ENCODE results near the gene RUVBL1. TPM values are rescaled to one million over a fixed set of nuclear protein-coding genes. Genes with fewer than 3 reads are reported as not detected.

Gene RUVBL1
- total and polyA plus RNA-seq, 7 experiments from 2014 or later = 16.8 to 73.7 (median 24.2) TPM

DNA sequence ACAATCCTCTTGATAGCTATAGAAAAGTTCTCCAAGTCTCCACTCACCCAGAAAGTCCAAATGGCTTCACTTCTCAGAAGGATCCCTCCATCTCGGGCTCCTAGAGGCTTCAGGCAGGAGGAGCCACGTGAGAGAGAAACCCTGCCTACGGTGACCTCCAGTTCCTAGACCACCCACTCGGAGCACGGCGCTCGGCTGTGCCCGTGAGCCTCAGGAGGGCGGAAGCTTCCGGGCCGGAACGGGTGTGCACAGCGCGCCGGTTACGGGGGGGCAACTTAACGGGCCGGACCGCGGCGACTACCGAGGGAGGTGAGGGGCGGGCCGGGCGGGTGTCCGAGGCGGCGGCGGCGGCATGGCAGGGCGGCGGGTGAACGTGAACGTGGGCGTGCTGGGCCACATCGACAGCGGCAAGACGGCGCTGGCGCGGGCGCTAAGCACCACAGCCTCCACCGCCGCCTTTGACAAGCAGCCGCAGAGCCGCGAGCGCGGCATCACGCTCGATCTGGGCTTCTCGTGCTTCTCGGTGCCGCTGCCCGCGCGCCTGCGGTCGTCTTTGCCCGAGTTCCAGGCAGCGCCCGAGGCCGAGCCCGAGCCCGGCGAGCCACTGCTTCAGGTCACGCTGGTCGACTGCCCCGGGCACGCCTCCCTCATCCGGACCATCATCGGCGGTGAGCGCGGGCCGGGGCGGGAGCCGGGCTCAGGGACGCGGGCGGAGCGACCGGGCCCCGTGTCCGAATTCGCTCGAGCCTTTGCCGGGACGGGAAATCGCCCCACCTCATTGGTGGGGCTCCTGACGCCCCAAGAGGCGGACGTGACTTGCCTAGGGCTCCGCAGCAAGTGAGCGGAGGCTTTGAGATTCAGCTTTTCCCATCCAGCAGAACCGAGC, 29.8 kb upstream of the RUVBL1 start, which contains the start of gene EEFSEC:
Gene EEFSEC, plus strand, starts transcription at position 326 of the 886 bp plus-strand sequence. Its CDS starts 27 bp downstream, at position 353.
- peak; percentile 95 for ATAC-seq
- intact Hi-C loops (cut with micrococcal nuclease) = loop anchor here (1.0 to 10.0 kb wide), 8 partner anchors 30 to 1739 kb away; partner anchors contain the start of genes RUVBL1 (in 2 of the 2), SEC61A1 (in 2 of the 2), TMCC1 (in 2 of the 2) and ACAD9 (in 1 of the 2)
- peak within 1 kb of the TSS; percentile 85 to 98 (median 95) for H3K27ac Mint-ChIP-seq
- peak within 1 kb of the TSS; percentile 84 to 98 (median 94) for H3K4me3 Mint-ChIP-seq
- Histone ChIP-seq H3K9me3 (ENCODE audit: control insufficient read depth in 2 of 3, low read length in 3 of 3) (no peaks in the 10 kb centered on the region), H3K27me3 (ENCODE audit: control insufficient read depth in 2 of 2, insufficient read depth in 2 of 2, low read length in 2 of 2) (no peaks in the 10 kb centered on the region), H3K4me3 (ENCODE audit: low read length) (peak within 1 kb of the TSS; percentile 79), H3K27ac (ENCODE audit: low read depth, low read length) (peak within 1 kb of the TSS; percentile 77), H3K4me1 (ENCODE audit: control insufficient read depth in 2 of 2, insufficient read depth in 2 of 2, low read length in 2 of 2) (peaks cover 13% of the 10 kb centered on the region in 2 donors), H3K36me3 (ENCODE audit: control insufficient read depth in 2 of 3, insufficient read depth in 3 of 3, low read length in 3 of 3) (peaks cover 0 to 3% (median 0%) of the 10 kb centered on the region in 3 experiments)
- peak; percentile 75 to 93 (median 82) for DNase-seq
- H3K27me3 Mint-ChIP-seq = no peaks in the 10 kb centered on the region
- H3K36me3 Mint-ChIP-seq = peaks cover 11 to 24% (median 22%) of the 10 kb centered on the region in 5 donors
- H3K4me1 Mint-ChIP-seq = peaks cover 16 to 59% (median 47%) of the 10 kb centered on the region in 7 donors
- ChIA-PET POLR2A (interaction anchor here (0.6 to 2.6 kb wide), 9 partner anchors 30 to 1096 kb away, joined by 3 to 42 read pairs (median 3); partner anchors contain the start of genes COPG1 and RUVBL1), CTCF (interaction anchor here (1.2 to 1.8 kb wide), 2 partner anchors 30 to 165 kb away, joined by 3 to 7 read pairs; partner anchors contain the start of gene RUVBL1)
- peaks cover 0 to 5% (median 0%) of the 10 kb centered on the region in 11 donors for H3K9me3 Mint-ChIP-seq

DNA sequence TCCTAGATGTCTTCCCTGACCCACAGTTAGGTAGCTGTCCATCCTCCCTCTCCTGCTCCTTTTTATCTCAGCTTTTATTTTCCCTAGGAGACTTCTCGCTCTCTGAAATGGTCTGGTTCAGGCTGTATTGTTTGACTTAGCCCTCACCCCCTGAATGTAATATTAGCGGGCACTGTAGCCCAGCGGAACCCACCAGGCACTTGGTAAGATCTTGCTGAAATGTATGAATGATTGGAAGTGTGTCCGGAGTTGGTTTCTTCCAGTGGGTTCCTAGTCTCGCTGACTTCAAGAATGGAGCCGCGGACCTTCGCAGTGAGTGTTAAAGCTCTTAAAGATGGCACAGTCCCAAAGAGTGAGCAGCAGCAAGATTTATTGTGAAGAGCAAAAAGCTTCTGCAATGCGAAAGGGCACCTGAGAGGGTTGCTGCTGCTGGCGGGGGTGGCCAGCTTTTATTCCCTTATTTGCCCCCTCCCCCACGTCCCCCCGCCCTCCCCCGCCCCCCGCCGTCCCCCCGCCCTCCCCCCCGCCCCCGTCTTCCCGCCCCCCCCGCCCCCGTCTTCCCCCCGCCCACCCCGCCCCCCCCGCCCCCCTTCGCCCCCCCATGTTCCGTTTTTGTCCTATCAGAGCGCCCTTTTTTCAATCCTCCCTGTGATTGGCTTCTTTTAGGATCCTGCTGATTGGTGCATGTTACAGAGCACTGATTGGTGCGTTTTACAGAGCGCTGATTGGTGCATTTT, 29.0 kb upstream of the RUVBL1 start:
- H3K36me3 ChIP-seq (ENCODE audit: control insufficient read depth in 2 of 3, insufficient read depth in 3 of 3, low read length in 3 of 3) = peaks cover 0 to 3% (median 0%) of the 10 kb centered on the region in 3 experiments
- intact Hi-C loops (cut with micrococcal nuclease) = loop anchor here (1.0 to 10.0 kb wide), 8 partner anchors 29 to 1740 kb away; partner anchors contain the start of genes RUVBL1 (in 2 of the 2), SEC61A1 (in 2 of the 2), TMCC1 (in 2 of the 2) and ACAD9 (in 1 of the 2)
- ChIA-PET POLR2A (interaction anchor here (0.8 to 2.6 kb wide), 3 partner anchors 30 to 145 kb away, joined by 3 to 42 read pairs (median 3); partner anchors contain the start of gene RUVBL1), CTCF (interaction anchor here (1.8 kb wide), 1 partner anchor 29 kb away, joined by 7 read pairs; the partner anchor contains the start of gene RUVBL1)
- DNase-seq (peak in 2 of 9 donors; percentile 82 to 84), ATAC-seq (peak; percentile 77)
- no peaks in the 10 kb centered on the region for H3K9me3 ChIP-seq (ENCODE audit: control insufficient read depth in 2 of 3, low read length in 3 of 3)
- peaks cover 13% of the 10 kb centered on the region in 2 donors for H3K4me1 ChIP-seq (ENCODE audit: control insufficient read depth in 2 of 2, insufficient read depth in 2 of 2, low read length in 2 of 2)
- H3K27ac Mint-ChIP-seq = peak overlapping the region; percentile 83 to 98 (median 95)
- peak overlapping the region; percentile 77 for H3K27ac ChIP-seq (ENCODE audit: low read depth, low read length)
- peaks cover 16 to 53% (median 40%) of the 10 kb centered on the region in 7 donors for H3K4me1 Mint-ChIP-seq
- H3K4me3 Mint-ChIP-seq = peak overlapping the region; percentile 84 to 98 (median 94)
- H3K36me3 Mint-ChIP-seq = peaks cover 6 to 18% (median 13%) of the 10 kb centered on the region in 5 donors
- H3K27me3 Mint-ChIP-seq = no peaks in the 10 kb centered on the region
- peaks cover 0 to 5% (median 0%) of the 10 kb centered on the region in 11 donors for H3K9me3 Mint-ChIP-seq
- no peaks in the 10 kb centered on the region for H3K27me3 ChIP-seq (ENCODE audit: control insufficient read depth in 2 of 2, insufficient read depth in 2 of 2, low read length in 2 of 2)
- peak overlapping the region; percentile 79 for H3K4me3 ChIP-seq (ENCODE audit: low read length)

DNA sequence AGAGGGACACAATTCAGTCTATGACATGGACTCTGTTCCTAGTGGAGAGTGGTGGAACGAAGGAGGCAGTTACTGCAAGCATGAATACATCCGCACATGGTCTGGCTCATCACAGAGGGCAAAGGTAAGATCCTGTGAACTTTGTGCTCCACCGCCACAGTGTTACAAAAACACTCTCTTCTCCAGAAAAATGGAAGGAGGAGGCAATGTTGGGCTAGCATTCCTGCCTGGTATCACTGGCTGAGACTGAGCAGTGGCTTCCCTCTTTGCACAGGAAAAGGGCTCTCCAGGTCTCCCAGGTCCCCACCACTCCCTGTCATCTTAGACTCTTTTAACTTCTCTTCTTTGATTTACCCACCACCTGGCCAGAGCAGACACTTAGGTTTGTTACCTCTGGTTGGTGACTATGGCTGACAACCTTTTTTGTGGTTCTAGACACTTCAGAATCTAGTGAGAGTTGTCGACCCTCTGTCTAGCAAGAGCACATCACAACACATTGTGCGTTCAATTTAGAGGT, 28.2 kb upstream of the RUVBL1 start:
- H3K4me1 ChIP-seq (ENCODE audit: control insufficient read depth in 2 of 2, insufficient read depth in 2 of 2, low read length in 2 of 2) = peaks cover 13% of the 10 kb centered on the region in 2 donors
- peak overlapping the region in 7 of 10 donors; percentile 50 to 98 (median 74) for H3K4me3 Mint-ChIP-seq

DNA sequence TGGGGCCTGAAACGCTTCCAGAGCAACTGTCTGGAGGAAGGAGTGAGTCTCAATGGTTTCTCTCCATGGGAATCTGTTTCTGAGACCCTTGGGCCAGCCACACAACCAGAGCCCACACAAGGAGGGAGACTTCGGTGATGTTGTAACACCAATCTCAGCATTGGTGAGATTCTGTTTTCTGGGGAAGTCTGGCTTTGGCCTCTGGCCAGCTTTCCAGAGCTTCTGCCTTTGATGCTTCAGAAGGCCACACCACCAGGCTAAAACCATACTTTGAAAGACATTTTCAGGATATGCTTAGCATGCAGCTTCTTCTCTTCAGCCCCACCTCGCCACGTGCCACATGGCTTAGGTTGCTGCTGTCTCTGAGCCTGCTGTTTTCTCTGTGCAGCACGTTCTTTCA, 26.0 kb upstream of the RUVBL1 start:
- no peak overlapping the region for H3K27ac ChIP-seq (ENCODE audit: low read depth, low read length)
- CTCF ChIA-PET = no interaction called here
- POLR2A ChIA-PET = no interaction called here
- no peak for DNase-seq
- H3K27me3 Mint-ChIP-seq = no peaks in the 10 kb centered on the region
- peak overlapping the region in 2 of 9 donors; percentile 18 to 21 for H3K27ac Mint-ChIP-seq
- peaks cover 8 to 26% (median 17%) of the 10 kb centered on the region in 7 donors for H3K4me1 Mint-ChIP-seq
- no peak for ATAC-seq
- intact Hi-C loops (cut with micrococcal nuclease) = loop anchor here in 1 of 2 donors (5.0 to 10.0 kb wide), 2 partner anchors 175 to 1743 kb away; partner anchors contain the start of gene TMCC1
- peaks cover 0 to 5% (median 0%) of the 10 kb centered on the region in 11 donors for H3K9me3 Mint-ChIP-seq
- H3K4me1 ChIP-seq (ENCODE audit: control insufficient read depth in 2 of 2, insufficient read depth in 2 of 2, low read length in 2 of 2) = peaks cover 7 to 10% of the 10 kb centered on the region in 2 donors
- H3K4me3 ChIP-seq (ENCODE audit: low read length) = no peak overlapping the region
- no peaks in the 10 kb centered on the region for H3K27me3 ChIP-seq (ENCODE audit: control insufficient read depth in 2 of 2, insufficient read depth in 2 of 2, low read length in 2 of 2)
- H3K36me3 ChIP-seq (ENCODE audit: control insufficient read depth in 2 of 3, insufficient read depth in 3 of 3, low read length in 3 of 3) = peaks cover 0 to 3% (median 0%) of the 10 kb centered on the region in 3 experiments
- H3K4me3 Mint-ChIP-seq = no peak overlapping the region
- no peaks in the 10 kb centered on the region for H3K9me3 ChIP-seq (ENCODE audit: control insufficient read depth in 2 of 3, low read length in 3 of 3)
- peaks cover 0 to 15% (median 8%) of the 10 kb centered on the region in 5 donors for H3K36me3 Mint-ChIP-seq

More for the DNA sequence above, 28.2 kb upstream of the RUVBL1 start:
- no peak for ATAC-seq
- DNase-seq = no peak
- ChIA-PET CTCF (no interaction called here), POLR2A (interaction anchor here (2.6 kb wide), 1 partner anchor 29 kb away, joined by 42 read pairs; the partner anchor contains the start of gene RUVBL1)
- H3K27me3 ChIP-seq (ENCODE audit: control insufficient read depth in 2 of 2, insufficient read depth in 2 of 2, low read length in 2 of 2) = no peaks in the 10 kb centered on the region
- intact Hi-C loops (cut with micrococcal nuclease) = loop anchor here (2.0 to 10.0 kb wide), 3 partner anchors 173 to 1741 kb away; partner anchors contain the start of gene TMCC1 (in 2 of the 2)
- H3K27ac ChIP-seq (ENCODE audit: low read depth, low read length) = peak overlapping the region; percentile 38
- H3K9me3 ChIP-seq (ENCODE audit: control insufficient read depth in 2 of 3, low read length in 3 of 3) = no peaks in the 10 kb centered on the region
- Mint-ChIP-seq H3K36me3 (peaks cover 3 to 11% (median 7%) of the 10 kb centered on the region in 5 donors), H3K4me1 (peaks cover 16 to 48% (median 32%) of the 10 kb centered on the region in 7 donors), H3K9me3 (peaks cover 0 to 5% (median 0%) of the 10 kb centered on the region in 11 donors), H3K27me3 (no peaks in the 10 kb centered on the region), H3K27ac (peak overlapping the region in 8 of 9 donors; percentile 3 to 98 (median 91))
- peaks cover 0 to 3% (median 0%) of the 10 kb centered on the region in 3 experiments for H3K36me3 ChIP-seq (ENCODE audit: control insufficient read depth in 2 of 3, insufficient read depth in 3 of 3, low read length in 3 of 3)
- H3K4me3 ChIP-seq (ENCODE audit: low read length) = no peak overlapping the region

DNA sequence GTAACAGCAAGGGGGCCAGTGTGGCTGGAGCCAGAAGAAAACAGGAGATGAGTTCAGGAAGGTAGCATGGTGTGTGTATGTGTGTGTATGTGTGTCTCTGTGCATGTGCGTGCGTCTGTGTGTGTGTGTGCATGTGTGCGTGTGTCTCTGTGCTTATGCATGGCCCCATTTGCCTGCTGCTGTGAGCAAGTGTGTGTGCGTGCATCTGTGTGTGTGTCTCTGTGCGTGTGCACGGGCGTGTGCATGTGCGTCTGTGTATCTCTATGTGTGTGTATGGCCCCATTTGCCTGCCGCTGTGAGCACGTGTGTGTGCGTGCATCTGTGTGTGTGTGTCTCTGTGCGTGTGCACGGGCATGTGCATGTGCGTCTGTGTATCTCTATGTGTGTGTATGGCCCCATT, 22.6 kb upstream of the RUVBL1 start:
- DNase-seq (no peak), ATAC-seq (no peak)
- no peaks in the 10 kb centered on the region for H3K4me1 Mint-ChIP-seq
- no peak overlapping the region for H3K4me3 Mint-ChIP-seq
- no peaks in the 10 kb centered on the region for H3K9me3 ChIP-seq (ENCODE audit: control insufficient read depth in 2 of 3, low read length in 3 of 3)
- no peaks in the 10 kb centered on the region for H3K9me3 Mint-ChIP-seq
- intact Hi-C loops (cut with micrococcal nuclease) = no loop called here
- H3K4me3 ChIP-seq (ENCODE audit: low read length) = no peak overlapping the region
- H3K36me3 Mint-ChIP-seq = peaks cover 0 to 11% (median 8%) of the 10 kb centered on the region in 5 donors
- ChIA-PET POLR2A (no interaction called here), CTCF (no interaction called here)
- H3K27me3 ChIP-seq (ENCODE audit: control insufficient read depth in 2 of 2, insufficient read depth in 2 of 2, low read length in 2 of 2) = no peaks in the 10 kb centered on the region
- no peak overlapping the region for H3K27ac ChIP-seq (ENCODE audit: low read depth, low read length)
- no peak overlapping the region for H3K27ac Mint-ChIP-seq
- H3K4me1 ChIP-seq (ENCODE audit: control insufficient read depth in 2 of 2, insufficient read depth in 2 of 2, low read length in 2 of 2) = no peaks in the 10 kb centered on the region
- H3K36me3 ChIP-seq (ENCODE audit: control insufficient read depth in 2 of 3, insufficient read depth in 3 of 3, low read length in 3 of 3) = no peaks in the 10 kb centered on the region
- H3K27me3 Mint-ChIP-seq = no peaks in the 10 kb centered on the region

All from naive thymus-derived CD4-positive, alpha-beta T cell (primary cell).